K562 (cell line): ENCODE measurements around the gene ENTPD3. TPM values are rescaled to one million over a fixed set of nuclear protein-coding genes. Genes with fewer than 3 reads are reported as not detected.

Experiments
- BHLHE40 ChIP-seq: IDR thresholded peaks from 2 replicates; pipeline ENCODE4 v1.6.1; 2011; ENCODE audit warnings: low read length, improper control_type of control experiment
- CAMTA2 ChIP-seq: fragments of 250-450 bp; sonication (Bioruptor Pico); conservative IDR thresholded peaks from 2 replicates; pipeline ENCODE4 v1.5.1; 2022
- DIDO1 ChIP-seq: fragments of 450-650 bp; IDR thresholded peaks from 2 replicates; pipeline ENCODE4 v1.6.1; 2016; ENCODE audit warnings: low read depth, missing biosample characterization, missing genetic modification characterization
- ELF1 ChIP-seq: fragments of 200-800 bp; sonication (Bioruptor generic); IDR thresholded peaks from 2 replicates; pipeline ENCODE4 v1.6.1; 2016; ENCODE audit warnings: missing genetic modification characterization, missing compliant biosample characterization
- KAT7 ChIP-seq: sonication (generic); formaldehyde crosslinking; IDR thresholded peaks from 2 replicates; pipeline ENCODE4 v1.8.0; 2022; ENCODE audit warnings: missing genetic modification reagents, mild to moderate bottlenecking, borderline replicate concordance
- NBN ChIP-seq: fragments of 450-650 bp; IDR thresholded peaks from 2 replicates; pipeline ENCODE4 v1.6.1; 2016; ENCODE audit warnings: low read depth, mild to moderate bottlenecking
- PHB ChIP-seq: fragments of 250-450 bp; sonication (Bioruptor Pico); IDR thresholded peaks from 2 replicates; pipeline ENCODE4 v1.5.0; 2021
- POLR3G ChIP-seq: IDR thresholded peaks from 2 replicates; pipeline ENCODE4 v1.6.1; 2011; ENCODE audit not compliant: insufficient read length, insufficient replicate concordance; ENCODE audit errors: extremely low read depth
- polyA plus RNA-seq, 8 experiments: library from polyadenylated mRNA; depleted of rRNA in 4 of 8; stranded (reverse) in 5 of 8; unstranded in 3 of 8; fragments of >200 nt; fragmentation: Nextera tagmentation in 2 of 8; fragmentation: Illumina TruSeq in 1 of 8; extraction: Ambion mirVana in 2 of 8; extraction: Trizol in 1 of 8; gene quantifications; 2 replicates each; pipeline versions ENCODE4 v1.2.1 to v1.2.3, GENCODE V29; 2011 to 2014; ENCODE audit warnings: inconsistent platforms in 1 of 8, missing spikeins in 1 of 8
- total RNA-seq, 7 experiments: library from RNA; depleted of rRNA in 6 of 7; stranded (reverse); fragments of >200 nt in 6 of 7; fragmentation: Illumina TruSeq in 2 of 7; extraction: Trizol in 2 of 7; gene quantifications; 2 replicates each; pipeline versions ENCODE4 v1.2.1 to v1.2.3, GENCODE V29; 2011 to 2021; ENCODE audit warnings: low replicate concordance in 1 of 7
- TF ChIP-seq, protein P1 (sequence below): IDR thresholded peaks from 2 replicates; pipeline ENCODE4 v1.6.1; 2011; ENCODE audit not compliant: insufficient read length; ENCODE audit errors: extremely low read depth
- TF ChIP-seq, protein P2 (sequence below): fragments of 250-450 bp; sonication (Bioruptor Pico); IDR thresholded peaks from 2 replicates; pipeline ENCODE4 v1.9.0; 2021; ENCODE audit warnings: mild to moderate bottlenecking, inconsistent platforms
- TF ChIP-seq, protein P3 (sequence below): sonication (generic); formaldehyde crosslinking; IDR thresholded peaks from 2 replicates; pipeline ENCODE4 v1.4.0; 2020; ENCODE audit warnings: mild to moderate bottlenecking, missing genetic modification reagents
- TF ChIP-seq, protein P4 (sequence below): fragments of 450-650 bp; formaldehyde crosslinking; IDR thresholded peaks from 2 replicates; pipeline ENCODE4 v1.4.0; 2020; ENCODE audit warnings: mild to moderate bottlenecking, moderate library complexity
- TF ChIP-seq, protein P5 (sequence below): fragments of 450-650 bp; formaldehyde crosslinking; IDR thresholded peaks from 2 replicates; pipeline ENCODE4 v1.4.0; 2022; ENCODE audit warnings: mild to moderate bottlenecking, moderate library complexity
- TF ChIP-seq, protein P6 (sequence below): fragments of 250-450 bp; sonication (Bioruptor Pico); IDR thresholded peaks from 2 replicates; pipeline ENCODE4 v1.8.0; 2021; ENCODE audit warnings: moderate library complexity, mild to moderate bottlenecking, inconsistent platforms

ENTPD3 gene
- total and polyA plus RNA-seq, 9 of the 15 experiments (the other 6 are each of a cell fraction or from before 2014, with no cell fraction given), result 0.23 to 2.1 (median 0.58) TPM

DNA sequence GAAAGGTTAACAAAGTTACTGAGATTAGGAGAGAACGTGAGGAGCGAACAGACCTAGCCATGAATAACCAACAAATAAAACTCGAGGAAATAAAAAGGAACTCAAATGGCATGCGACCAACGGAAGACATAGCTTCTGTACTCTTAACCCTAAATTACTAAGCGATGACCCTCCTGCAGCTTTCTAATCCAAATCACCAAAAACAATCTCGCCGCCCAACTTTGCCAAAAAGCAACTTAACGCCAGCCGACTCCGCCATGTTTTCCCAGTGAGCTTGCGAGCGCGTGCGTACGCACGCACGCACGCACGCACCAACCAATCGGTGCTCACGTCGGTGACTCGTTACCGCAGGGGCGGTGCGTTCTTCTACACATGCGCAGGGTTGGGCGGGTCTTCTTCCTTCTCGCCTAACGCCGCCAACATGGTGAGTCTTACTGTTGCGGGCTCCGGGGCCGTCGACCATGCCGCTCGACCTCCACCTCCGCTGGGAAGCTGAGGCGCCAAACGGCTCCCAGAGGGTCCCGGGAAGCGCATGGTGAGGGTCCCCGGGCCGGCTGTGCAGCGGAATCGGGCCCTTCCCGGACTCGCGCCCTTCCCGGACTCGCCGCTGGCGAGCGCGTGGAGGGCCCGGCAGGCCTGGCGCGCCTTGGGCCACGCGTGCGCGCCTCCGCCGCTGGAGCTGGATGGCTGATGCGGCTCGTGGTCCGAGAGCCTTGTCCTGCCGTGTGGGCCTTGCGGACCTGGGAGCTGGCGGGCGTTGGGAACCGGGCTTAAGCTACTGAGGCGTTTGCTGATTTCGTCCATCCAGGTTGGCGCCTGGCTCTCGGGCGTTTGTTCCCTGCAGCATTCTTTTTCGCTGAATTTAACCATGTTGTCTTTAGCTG is 70.2 kb downstream of the ENTPD3 start, which contains the start of gene RPL14 (continued):
- TF ChIP-seq, protein P1, sequence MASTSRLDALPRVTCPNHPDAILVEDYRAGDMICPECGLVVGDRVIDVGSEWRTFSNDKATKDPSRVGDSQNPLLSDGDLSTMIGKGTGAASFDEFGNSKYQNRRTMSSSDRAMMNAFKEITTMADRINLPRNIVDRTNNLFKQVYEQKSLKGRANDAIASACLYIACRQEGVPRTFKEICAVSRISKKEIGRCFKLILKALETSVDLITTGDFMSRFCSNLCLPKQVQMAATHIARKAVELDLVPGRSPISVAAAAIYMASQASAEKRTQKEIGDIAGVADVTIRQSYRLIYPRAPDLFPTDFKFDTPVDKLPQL, result peak; percentile 77
- TF ChIP-seq, protein P2, sequence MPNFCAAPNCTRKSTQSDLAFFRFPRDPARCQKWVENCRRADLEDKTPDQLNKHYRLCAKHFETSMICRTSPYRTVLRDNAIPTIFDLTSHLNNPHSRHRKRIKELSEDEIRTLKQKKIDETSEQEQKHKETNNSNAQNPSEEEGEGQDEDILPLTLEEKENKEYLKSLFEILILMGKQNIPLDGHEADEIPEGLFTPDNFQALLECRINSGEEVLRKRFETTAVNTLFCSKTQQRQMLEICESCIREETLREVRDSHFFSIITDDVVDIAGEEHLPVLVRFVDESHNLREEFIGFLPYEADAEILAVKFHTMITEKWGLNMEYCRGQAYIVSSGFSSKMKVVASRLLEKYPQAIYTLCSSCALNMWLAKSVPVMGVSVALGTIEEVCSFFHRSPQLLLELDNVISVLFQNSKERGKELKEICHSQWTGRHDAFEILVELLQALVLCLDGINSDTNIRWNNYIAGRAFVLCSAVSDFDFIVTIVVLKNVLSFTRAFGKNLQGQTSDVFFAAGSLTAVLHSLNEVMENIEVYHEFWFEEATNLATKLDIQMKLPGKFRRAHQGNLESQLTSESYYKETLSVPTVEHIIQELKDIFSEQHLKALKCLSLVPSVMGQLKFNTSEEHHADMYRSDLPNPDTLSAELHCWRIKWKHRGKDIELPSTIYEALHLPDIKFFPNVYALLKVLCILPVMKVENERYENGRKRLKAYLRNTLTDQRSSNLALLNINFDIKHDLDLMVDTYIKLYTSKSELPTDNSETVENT (CRISPR knock-in tag), result peak; percentile 92
- peak; percentile 63; the same call in 1 of the 2 replicates for TF ChIP-seq BHLHE40
- TF ChIP-seq, protein P3, sequence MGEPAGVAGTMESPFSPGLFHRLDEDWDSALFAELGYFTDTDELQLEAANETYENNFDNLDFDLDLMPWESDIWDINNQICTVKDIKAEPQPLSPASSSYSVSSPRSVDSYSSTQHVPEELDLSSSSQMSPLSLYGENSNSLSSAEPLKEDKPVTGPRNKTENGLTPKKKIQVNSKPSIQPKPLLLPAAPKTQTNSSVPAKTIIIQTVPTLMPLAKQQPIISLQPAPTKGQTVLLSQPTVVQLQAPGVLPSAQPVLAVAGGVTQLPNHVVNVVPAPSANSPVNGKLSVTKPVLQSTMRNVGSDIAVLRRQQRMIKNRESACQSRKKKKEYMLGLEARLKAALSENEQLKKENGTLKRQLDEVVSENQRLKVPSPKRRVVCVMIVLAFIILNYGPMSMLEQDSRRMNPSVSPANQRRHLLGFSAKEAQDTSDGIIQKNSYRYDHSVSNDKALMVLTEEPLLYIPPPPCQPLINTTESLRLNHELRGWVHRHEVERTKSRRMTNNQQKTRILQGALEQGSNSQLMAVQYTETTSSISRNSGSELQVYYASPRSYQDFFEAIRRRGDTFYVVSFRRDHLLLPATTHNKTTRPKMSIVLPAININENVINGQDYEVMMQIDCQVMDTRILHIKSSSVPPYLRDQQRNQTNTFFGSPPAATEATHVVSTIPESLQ (CRISPR knock-in tag), result peak; percentile 62; the same call in 1 of the 2 replicates
- TF ChIP-seq, protein P4, sequence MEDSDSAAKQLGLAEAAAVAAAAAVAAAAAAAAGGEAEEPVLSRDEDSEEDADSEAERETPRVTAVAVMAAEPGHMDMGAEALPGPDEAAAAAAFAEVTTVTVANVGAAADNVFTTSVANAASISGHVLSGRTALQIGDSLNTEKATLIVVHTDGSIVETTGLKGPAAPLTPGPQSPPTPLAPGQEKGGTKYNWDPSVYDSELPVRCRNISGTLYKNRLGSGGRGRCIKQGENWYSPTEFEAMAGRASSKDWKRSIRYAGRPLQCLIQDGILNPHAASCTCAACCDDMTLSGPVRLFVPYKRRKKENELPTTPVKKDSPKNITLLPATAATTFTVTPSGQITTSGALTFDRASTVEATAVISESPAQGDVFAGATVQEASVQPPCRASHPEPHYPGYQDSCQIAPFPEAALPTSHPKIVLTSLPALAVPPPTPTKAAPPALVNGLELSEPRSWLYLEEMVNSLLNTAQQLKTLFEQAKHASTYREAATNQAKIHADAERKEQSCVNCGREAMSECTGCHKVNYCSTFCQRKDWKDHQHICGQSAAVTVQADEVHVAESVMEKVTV (CRISPR knock-in tag), result peak; percentile 31; the same call in 1 of the 2 replicates
- no peak for TF ChIP-seq POLR3G
- TF ChIP-seq, protein P5, sequence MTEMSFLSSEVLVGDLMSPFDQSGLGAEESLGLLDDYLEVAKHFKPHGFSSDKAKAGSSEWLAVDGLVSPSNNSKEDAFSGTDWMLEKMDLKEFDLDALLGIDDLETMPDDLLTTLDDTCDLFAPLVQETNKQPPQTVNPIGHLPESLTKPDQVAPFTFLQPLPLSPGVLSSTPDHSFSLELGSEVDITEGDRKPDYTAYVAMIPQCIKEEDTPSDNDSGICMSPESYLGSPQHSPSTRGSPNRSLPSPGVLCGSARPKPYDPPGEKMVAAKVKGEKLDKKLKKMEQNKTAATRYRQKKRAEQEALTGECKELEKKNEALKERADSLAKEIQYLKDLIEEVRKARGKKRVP (CRISPR knock-in tag), result no peak
- peak; percentile 42; the same call in 1 of the 2 replicates for TF ChIP-seq ELF1 (tag)
- peak; percentile 66; the same call in 1 of the 2 replicates for TF ChIP-seq NBN
- peak; percentile 95; the same call in 1 of the 2 replicates for TF ChIP-seq KAT7 (CRISPR knock-in tag)
- peak; percentile 53; the same call in 1 of the 2 replicates for TF ChIP-seq DIDO1 (tag)
- peak; percentile 25; the same call in 1 of the 2 replicates for TF ChIP-seq PHB (CRISPR knock-in tag)
- TF ChIP-seq CAMTA2 (CRISPR knock-in tag), result peak; percentile 84; the same call in 1 of the 2 replicates
- TF ChIP-seq, protein P6, sequence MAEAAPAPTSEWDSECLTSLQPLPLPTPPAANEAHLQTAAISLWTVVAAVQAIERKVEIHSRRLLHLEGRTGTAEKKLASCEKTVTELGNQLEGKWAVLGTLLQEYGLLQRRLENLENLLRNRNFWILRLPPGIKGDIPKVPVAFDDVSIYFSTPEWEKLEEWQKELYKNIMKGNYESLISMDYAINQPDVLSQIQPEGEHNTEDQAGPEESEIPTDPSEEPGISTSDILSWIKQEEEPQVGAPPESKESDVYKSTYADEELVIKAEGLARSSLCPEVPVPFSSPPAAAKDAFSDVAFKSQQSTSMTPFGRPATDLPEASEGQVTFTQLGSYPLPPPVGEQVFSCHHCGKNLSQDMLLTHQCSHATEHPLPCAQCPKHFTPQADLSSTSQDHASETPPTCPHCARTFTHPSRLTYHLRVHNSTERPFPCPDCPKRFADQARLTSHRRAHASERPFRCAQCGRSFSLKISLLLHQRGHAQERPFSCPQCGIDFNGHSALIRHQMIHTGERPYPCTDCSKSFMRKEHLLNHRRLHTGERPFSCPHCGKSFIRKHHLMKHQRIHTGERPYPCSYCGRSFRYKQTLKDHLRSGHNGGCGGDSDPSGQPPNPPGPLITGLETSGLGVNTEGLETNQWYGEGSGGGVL (CRISPR knock-in tag), result no peak
